Type B pancreatic cell (in vitro differentiated cells): ENCODE measurements around the gene MAP7D1. TPM values are rescaled to one million over a fixed set of nuclear protein-coding genes. Genes with fewer than 3 reads are reported as not detected.

Source experiments
- DNase-seq: peaks from one replicate; pipeline ENCODE4 v3.0.0; 2021; ENCODE audit warnings: mixed read lengths; ENCODE audit not compliant: unreplicated experiment; ENCODE audit errors: extremely low spot score
- H3K27ac Mint-ChIP-seq: 2 replicates; pipeline ENCODE4 v1.8.0; 2021; ENCODE audit warnings: mild to moderate bottlenecking, mixed read lengths
- H3K27me3 Mint-ChIP-seq: 2 replicates; pipeline ENCODE4 v1.8.0; 2021; ENCODE audit warnings: mixed read lengths
- H3K36me3 Mint-ChIP-seq: 2 replicates; pipeline ENCODE4 v1.8.0; 2021; ENCODE audit warnings: mixed read lengths
- H3K4me1 Mint-ChIP-seq: one replicate; pipeline ENCODE4 v1.8.0; 2021; ENCODE audit warnings: mixed read lengths; ENCODE audit not compliant: unreplicated experiment
- H3K4me3 Mint-ChIP-seq: 2 replicates; pipeline ENCODE4 v1.8.0; 2021; ENCODE audit warnings: mild to moderate bottlenecking, mixed read lengths
- H3K9me3 Mint-ChIP-seq: 2 replicates; pipeline ENCODE4 v1.8.0; 2021; ENCODE audit warnings: mixed read lengths
- long read RNA-seq: library from polyadenylated mRNA; unstranded; transcript quantifications from one replicate; pipeline ENCODE4 v2.0.0, GENCODE V29; 2020
- total RNA-seq: library from RNA; stranded (reverse); gene quantifications from 2 replicates; pipeline ENCODE4 v1.2.1, GENCODE V29; 2021; ENCODE audit warnings: low replicate concordance
- TF ChIP-seq, protein P1 (sequence below): fragments of 200-600 bp; sonication (generic); conservative IDR thresholded peaks from 2 replicates; pipeline ENCODE4 v1.5.0; 2021; ENCODE audit warnings: antibody characterized with exemption, mild to moderate bottlenecking

The MAP7D1 gene
- total RNA-seq, result 94.5 and 112 TPM in 2 replicates
- long read RNA-seq, partial matches to known transcripts, result 0 of 1 reads
- long read RNA-seq, other reads (novel, unspliced or antisense), result 1 of 1 reads

DNA sequence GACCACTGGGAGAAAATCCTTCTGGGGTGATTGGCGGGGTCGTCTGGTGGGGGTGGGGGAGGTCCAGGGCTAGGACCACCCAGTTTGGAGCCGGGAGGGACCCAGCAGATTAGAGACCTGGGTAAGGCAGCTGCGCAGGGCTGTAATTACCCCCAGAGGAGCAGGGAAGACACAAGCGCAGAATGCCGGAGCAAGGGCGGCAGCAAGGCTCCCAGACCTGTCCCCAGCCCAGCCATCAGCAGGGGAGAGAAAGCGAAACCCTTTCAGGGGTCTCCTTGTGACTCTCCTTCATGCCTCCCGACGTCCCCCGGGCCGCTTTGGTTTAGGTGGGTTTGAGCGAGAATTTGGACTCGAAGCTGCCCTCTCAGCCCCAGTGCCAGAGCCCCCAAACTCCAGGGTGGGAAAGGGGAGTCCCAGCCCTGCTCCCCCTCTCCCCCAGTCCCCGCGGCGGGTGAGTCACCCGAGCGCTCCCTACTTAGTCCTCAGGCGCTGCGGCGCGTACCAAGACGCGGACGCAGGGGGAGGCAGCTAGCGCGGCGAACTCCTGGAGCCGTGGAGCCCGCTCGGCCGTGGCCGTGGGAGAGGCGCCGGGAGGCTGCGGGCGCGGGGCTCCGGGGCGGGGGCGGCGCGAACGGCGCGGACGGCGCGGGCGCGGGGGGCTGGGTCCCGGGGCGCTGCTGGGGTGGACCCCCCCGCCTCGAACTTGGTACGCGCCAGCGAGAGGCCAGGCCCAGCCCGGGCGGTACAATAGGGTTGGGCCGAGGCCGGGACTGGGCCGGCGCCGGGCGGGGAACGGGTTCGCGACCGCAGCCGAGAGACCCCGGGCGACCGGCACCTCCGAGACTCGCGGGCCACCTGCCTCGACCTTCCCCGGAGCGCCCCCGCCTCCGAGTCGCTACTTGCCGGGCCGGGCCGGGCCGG lies at the start of gene MAP7D1:
MAP7D1 (plus strand) TSS at position 753 of the 921 bp plus-strand sequence. CDS start 258 bp downstream, outside the sequence.
- peak within 1 kb of the TSS; percentile 90 for H3K4me3 Mint-ChIP-seq
- peak within 1 kb of the TSS; percentile 93 for H3K27ac Mint-ChIP-seq
- H3K36me3 Mint-ChIP-seq, result peaks cover 9% of the 10 kb centered on the region
- H3K9me3 Mint-ChIP-seq, result no peaks in the 10 kb centered on the region
- H3K27me3 Mint-ChIP-seq, result no peaks in the 10 kb centered on the region
- peaks cover 42% of the 10 kb centered on the region for H3K4me1 Mint-ChIP-seq
- peak; percentile 87 for DNase-seq
- TF ChIP-seq, protein P1, sequence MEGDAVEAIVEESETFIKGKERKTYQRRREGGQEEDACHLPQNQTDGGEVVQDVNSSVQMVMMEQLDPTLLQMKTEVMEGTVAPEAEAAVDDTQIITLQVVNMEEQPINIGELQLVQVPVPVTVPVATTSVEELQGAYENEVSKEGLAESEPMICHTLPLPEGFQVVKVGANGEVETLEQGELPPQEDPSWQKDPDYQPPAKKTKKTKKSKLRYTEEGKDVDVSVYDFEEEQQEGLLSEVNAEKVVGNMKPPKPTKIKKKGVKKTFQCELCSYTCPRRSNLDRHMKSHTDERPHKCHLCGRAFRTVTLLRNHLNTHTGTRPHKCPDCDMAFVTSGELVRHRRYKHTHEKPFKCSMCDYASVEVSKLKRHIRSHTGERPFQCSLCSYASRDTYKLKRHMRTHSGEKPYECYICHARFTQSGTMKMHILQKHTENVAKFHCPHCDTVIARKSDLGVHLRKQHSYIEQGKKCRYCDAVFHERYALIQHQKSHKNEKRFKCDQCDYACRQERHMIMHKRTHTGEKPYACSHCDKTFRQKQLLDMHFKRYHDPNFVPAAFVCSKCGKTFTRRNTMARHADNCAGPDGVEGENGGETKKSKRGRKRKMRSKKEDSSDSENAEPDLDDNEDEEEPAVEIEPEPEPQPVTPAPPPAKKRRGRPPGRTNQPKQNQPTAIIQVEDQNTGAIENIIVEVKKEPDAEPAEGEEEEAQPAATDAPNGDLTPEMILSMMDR, result no peak

DNA sequence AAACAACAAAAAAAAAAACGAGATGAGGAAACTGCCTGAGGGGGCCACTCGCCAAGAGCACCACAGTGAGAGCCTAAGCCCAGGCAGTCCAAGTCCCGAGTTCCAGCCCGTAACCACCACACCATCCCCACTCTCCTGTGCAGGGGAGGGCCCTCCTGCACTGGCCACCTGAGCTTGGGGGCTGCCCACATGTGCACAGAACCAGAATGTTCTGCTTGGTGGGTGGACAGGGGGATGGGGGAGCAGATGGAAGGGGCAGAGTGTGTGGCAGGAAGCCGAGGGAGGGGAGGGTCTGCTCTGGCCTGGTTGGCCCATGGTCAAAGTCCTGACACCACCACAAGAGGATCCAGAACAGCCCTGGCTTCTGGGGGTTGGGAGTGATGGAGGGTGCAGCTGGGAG lies 49.7 kb upstream of the MAP7D1 start:
- TF ChIP-seq, protein P1, result no peak
- Mint-ChIP-seq H3K36me3 (no peaks in the 10 kb centered on the region), H3K27ac (no peak overlapping the region), H3K4me1 (peaks cover 13% of the 10 kb centered on the region), H3K27me3 (no peaks in the 10 kb centered on the region), H3K4me3 (no peak overlapping the region), H3K9me3 (no peaks in the 10 kb centered on the region)
- DNase-seq, result no peak

DNA sequence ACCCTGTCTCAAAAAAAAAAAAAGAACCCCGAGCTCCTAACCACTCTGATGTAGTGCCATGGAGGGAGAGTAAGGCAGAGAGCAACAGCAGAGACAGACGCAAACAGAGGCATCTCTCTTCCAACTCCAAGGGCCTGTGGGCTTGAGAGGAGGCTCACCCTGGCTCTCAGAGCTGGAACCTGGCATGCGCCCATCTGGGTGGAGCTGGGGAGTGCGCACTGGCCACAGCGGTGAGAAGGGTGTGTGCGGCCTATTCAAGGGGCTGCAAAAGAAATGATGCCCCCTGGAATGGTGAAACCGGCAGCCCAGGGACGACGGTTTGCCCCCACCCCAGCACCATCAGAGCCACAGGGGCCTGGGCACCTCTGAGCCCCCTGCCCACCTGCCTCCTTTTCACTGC lies 48.6 kb upstream of the MAP7D1 start:
- TF ChIP-seq, protein P1, result no peak
- H3K4me1 Mint-ChIP-seq, result peaks cover 18% of the 10 kb centered on the region
- H3K27me3 Mint-ChIP-seq, result peaks cover 2% of the 10 kb centered on the region
- H3K9me3 Mint-ChIP-seq, result no peaks in the 10 kb centered on the region
- no peaks in the 10 kb centered on the region for H3K36me3 Mint-ChIP-seq
- H3K27ac Mint-ChIP-seq, result no peak overlapping the region
- H3K4me3 Mint-ChIP-seq, result no peak overlapping the region
- DNase-seq, result no peak

DNA sequence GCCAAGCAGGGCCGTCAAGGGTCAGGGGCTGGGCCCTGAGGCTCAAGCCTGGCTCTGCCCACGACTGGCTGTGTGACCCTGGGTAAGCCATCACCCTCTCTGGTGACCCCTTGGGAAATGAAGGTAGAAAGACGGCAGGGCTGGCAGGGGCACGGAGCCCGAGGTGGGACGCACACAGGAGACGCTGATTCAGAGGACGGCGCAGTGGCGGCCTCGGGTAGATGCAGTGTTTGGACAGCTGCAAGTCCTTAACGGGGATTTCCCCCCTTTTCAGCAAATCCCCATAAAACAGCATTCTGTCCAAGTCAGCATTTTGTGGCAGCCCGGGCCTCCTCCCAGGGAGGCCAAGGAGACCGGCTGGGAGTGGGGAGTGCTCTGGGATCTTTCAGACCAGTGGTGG lies 47.6 kb upstream of the MAP7D1 start:
- Mint-ChIP-seq H3K9me3 (no peaks in the 10 kb centered on the region), H3K4me3 (no peak overlapping the region)
- TF ChIP-seq, protein P1, result no peak

DNA sequence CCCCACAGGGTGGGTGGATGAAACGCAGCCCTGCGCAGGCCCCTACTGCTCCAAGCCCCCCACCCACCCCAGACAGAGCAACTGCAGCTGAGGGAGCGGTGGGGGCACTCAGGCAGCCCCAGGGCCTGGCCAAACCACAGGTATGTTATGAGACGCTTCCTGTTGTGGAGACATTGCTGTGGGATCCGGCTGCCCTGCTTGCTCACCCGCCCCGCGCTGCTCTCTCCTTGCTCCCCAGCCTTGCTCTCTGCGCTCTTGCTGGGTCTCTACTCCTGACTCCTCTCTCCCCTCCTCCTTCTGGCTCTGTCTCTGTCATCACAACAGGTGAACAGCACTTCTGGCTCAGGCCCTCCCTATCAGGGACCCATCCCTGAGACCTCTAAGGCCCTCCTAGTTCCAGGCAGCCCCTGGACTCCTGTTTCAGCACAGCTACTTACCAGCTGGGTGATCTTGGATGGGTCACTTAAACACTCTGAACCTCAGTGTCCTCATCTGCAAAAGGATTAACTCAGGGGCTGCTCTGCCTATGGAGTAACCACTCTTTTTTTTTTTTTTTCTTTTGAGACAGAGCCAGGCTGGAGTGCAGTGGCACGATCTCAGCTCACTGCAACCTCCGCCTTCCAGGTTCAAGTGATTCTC lies 46.8 kb upstream of the MAP7D1 start:
- DNase-seq, result no peak
- Mint-ChIP-seq H3K27me3 (peaks cover 7% of the 10 kb centered on the region), H3K36me3 (no peaks in the 10 kb centered on the region), H3K27ac (no peak overlapping the region), H3K9me3 (no peaks in the 10 kb centered on the region), H3K4me3 (no peak overlapping the region), H3K4me1 (peaks cover 18% of the 10 kb centered on the region)
- TF ChIP-seq, protein P1, result no peak

More for the DNA sequence above, 47.6 kb upstream of the MAP7D1 start:
- H3K4me1 Mint-ChIP-seq, result peaks cover 18% of the 10 kb centered on the region
- H3K36me3 Mint-ChIP-seq, result no peaks in the 10 kb centered on the region
- no peak for DNase-seq
- H3K27ac Mint-ChIP-seq, result no peak overlapping the region
- H3K27me3 Mint-ChIP-seq, result peaks cover 7% of the 10 kb centered on the region
